ENCODE data around the gene CD109.

DNA sequence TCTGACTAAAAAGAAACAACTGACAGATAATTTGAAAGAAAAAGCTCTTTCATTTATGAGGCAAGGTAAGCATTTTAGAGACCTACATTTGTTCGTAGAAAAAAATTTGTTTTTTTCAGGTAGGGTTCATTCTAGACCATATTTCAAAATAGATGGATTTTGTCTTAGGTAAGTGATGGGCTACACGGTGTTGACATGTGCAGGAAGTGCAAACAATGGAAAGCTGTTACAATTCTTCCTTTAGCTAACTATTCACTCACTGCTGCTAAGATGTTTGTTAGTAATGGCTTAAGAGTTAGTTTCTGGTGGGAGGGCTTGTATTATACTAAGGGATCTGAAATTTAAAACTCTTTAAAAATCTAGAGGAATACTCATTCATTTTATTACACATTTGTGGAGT lies 96.7 kb downstream of the CD109 start:
- no peak for TF ChIP-seq POLR2A (IDR thresholded peaks at IDR 0.05; ENCODE audit: low read depth, low read length)
- no peak for TF ChIP-seq BHLHE40 (IDR thresholded peaks at IDR 0.05; ENCODE audit: low read depth, low read length)
- TF ChIP-seq CHD1 (IDR thresholded peaks at IDR 0.05; ENCODE audit: low read depth, low read length), result no peak
- TF ChIP-seq FOS (IDR thresholded peaks at IDR 0.05; ENCODE audit: low read depth, low read length), result no peak
- TF ChIP-seq, protein P1, sequence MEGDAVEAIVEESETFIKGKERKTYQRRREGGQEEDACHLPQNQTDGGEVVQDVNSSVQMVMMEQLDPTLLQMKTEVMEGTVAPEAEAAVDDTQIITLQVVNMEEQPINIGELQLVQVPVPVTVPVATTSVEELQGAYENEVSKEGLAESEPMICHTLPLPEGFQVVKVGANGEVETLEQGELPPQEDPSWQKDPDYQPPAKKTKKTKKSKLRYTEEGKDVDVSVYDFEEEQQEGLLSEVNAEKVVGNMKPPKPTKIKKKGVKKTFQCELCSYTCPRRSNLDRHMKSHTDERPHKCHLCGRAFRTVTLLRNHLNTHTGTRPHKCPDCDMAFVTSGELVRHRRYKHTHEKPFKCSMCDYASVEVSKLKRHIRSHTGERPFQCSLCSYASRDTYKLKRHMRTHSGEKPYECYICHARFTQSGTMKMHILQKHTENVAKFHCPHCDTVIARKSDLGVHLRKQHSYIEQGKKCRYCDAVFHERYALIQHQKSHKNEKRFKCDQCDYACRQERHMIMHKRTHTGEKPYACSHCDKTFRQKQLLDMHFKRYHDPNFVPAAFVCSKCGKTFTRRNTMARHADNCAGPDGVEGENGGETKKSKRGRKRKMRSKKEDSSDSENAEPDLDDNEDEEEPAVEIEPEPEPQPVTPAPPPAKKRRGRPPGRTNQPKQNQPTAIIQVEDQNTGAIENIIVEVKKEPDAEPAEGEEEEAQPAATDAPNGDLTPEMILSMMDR (conservative IDR thresholded peaks at IDR 0.05; ENCODE audit: low read depth, low read length), result no peak
- TF ChIP-seq RAD21 (IDR thresholded peaks at IDR 0.05; ENCODE audit: low read length), result no peak
- TF ChIP-seq CEBPB (IDR thresholded peaks at IDR 0.05; ENCODE audit: low read depth, low read length), result no peak
- no peak for TF ChIP-seq SMC3 (IDR thresholded peaks at IDR 0.05; ENCODE audit: low read depth, low read length)
- TF ChIP-seq, protein P2, sequence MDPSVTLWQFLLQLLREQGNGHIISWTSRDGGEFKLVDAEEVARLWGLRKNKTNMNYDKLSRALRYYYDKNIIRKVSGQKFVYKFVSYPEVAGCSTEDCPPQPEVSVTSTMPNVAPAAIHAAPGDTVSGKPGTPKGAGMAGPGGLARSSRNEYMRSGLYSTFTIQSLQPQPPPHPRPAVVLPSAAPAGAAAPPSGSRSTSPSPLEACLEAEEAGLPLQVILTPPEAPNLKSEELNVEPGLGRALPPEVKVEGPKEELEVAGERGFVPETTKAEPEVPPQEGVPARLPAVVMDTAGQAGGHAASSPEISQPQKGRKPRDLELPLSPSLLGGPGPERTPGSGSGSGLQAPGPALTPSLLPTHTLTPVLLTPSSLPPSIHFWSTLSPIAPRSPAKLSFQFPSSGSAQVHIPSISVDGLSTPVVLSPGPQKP (IDR thresholded peaks at IDR 0.05; ENCODE audit: borderline replicate concordance, low read depth, low read length), result no peak
- TF ChIP-seq MXI1 (IDR thresholded peaks at IDR 0.05; ENCODE audit: borderline replicate concordance, low read depth, low read length), result no peak
- TF ChIP-seq NFE2L2 (IDR thresholded peaks at IDR 0.05; ENCODE audit: low read depth, low read length), result no peak
- TF ChIP-seq MAZ (IDR thresholded peaks at IDR 0.05; ENCODE audit: borderline replicate concordance, low read depth, low read length), result no peak
- TF ChIP-seq, protein P3, sequence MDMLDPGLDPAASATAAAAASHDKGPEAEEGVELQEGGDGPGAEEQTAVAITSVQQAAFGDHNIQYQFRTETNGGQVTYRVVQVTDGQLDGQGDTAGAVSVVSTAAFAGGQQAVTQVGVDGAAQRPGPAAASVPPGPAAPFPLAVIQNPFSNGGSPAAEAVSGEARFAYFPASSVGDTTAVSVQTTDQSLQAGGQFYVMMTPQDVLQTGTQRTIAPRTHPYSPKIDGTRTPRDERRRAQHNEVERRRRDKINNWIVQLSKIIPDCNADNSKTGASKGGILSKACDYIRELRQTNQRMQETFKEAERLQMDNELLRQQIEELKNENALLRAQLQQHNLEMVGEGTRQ (IDR thresholded peaks at IDR 0.05; ENCODE audit: low read depth, low read length), result no peak
- TF ChIP-seq RFX5 (IDR thresholded peaks at IDR 0.05; ENCODE audit: low read depth, low read length), result no peak

Data from IMR-90 (cell line).